AG10803 (cell line): ENCODE results near the gene FGF21.

Experiments
- DNase-seq: peaks from one replicate; pipeline ENCODE4 v3.0.0; 2010; ENCODE audit warnings: low read depth
- H3K4me3 ChIP-seq: 2 replicates; pipeline ENCODE4 v1.5.1; 2011; ENCODE audit warnings: mild to moderate bottlenecking, low read length, control low read depth
- CTCF ChIP-seq: conservative IDR thresholded peaks from 2 replicates; pipeline ENCODE4 v1.5.1; 2011; ENCODE audit warnings: mild to moderate bottlenecking, low read length, control low read depth, inconsistent platforms

Gene FGF21

GRCh38 chr19:48807590-48808308 is 52.4 kb downstream of the FGF21 start:
- no peak overlapping the region for H3K4me3 ChIP-seq
- no peak for TF ChIP-seq CTCF
- DNase-seq, result no peak
